Natural killer cell treated with Interleukin-12 subunit alpha and Interleukin-12 subunit beta and Interleukin-15 and Interleukin-18, amount 100 ng/mL, for 72 hours (primary cell): ENCODE measurements around the gene NR1I3. TPM values are rescaled to one million over a fixed set of nuclear protein-coding genes. Genes with fewer than 3 reads are reported as not detected.

Experiments used
- ATAC-seq, 2 donors: fragments of 150-1000 bp; cut with Tn5 transposase in 1 of 2; sonication (Bioruptor Pico), chemical (Tn5 transposase) in 1 of 2; 2 replicates each; pipeline ENCODE4 v1.10.0; 2021
- DNase-seq: peaks from one replicate; pipeline ENCODE4 v3.0.0; 2022; ENCODE audit warnings: low spot score
- H3K27ac Mint-ChIP-seq, 2 donors: 1 replicate in 1 of 2; 2 replicates in 1 of 2; pipeline ENCODE4 v1.8.0; 2022; ENCODE audit warnings: mixed read lengths in 2 of 2, mild to moderate bottlenecking in 1 of 2, moderate library complexity in 1 of 2
- H3K27me3 Mint-ChIP-seq, 2 donors: 1 replicate in 1 of 2; 2 replicates in 1 of 2; pipeline ENCODE4 v1.8.0; 2022; ENCODE audit warnings: mixed read lengths in 2 of 2
- H3K36me3 Mint-ChIP-seq: one replicate; pipeline ENCODE4 v1.8.0; 2022; ENCODE audit warnings: mixed read lengths
- H3K4me1 Mint-ChIP-seq, 2 donors: 1 replicate in 1 of 2; 2 replicates in 1 of 2; pipeline ENCODE4 v1.8.0; 2022; ENCODE audit warnings: low read depth in 2 of 2, mixed read lengths in 2 of 2, mild to moderate bottlenecking in 1 of 2
- H3K4me3 Mint-ChIP-seq: one replicate; pipeline ENCODE4 v1.8.0; 2022; ENCODE audit warnings: mixed read lengths
- H3K9me3 Mint-ChIP-seq: 2 replicates; pipeline ENCODE4 v1.8.0; 2022; ENCODE audit warnings: mixed read lengths
- total RNA-seq, 2 donors: library from RNA; stranded (reverse); gene quantifications; one replicate each; pipeline ENCODE4 v1.2.3, GENCODE V29; 2022

NR1I3 gene
- total RNA-seq, 2 donors from 2014 or later = not detected

DNA sequence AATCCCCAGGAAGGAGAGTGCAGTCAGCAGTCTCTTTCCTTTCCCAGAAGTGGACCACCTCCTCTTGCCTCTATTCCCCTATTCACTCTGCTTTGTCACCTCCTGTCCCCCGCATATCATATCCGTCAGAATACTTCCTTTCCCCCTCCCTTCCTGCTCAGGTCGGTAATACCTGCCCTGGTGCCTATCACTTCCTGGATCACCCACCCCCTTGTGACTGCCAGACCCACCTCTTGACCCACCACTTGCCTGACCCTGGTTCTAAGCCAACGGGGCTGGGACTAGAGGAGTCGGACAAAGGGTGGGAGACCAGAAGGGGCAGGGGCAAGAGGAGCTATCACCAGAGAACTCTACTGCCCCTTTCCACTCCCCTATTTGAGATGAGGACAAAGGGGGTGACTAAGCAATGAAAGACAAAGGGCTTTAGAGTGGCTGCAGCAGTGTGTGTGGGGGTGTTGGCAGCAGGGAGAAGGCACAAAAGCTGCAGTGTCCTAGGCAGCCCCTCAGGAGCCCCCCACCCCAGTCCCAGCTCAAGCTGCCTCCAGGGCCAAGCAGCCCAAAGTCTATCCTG is 37.5 kb downstream of the NR1I3 start:
- Mint-ChIP-seq H3K9me3 (no peaks in the 10 kb centered on the region), H3K27me3 (no peaks in the 10 kb centered on the region), H3K4me3 (peak overlapping the region; percentile 92), H3K27ac (peak overlapping the region; percentile 92 to 96), H3K36me3 (peaks cover 8% of the 10 kb centered on the region), H3K4me1 (peaks cover 57 to 62% of the 10 kb centered on the region in 2 donors)
- peak; percentile 68 for DNase-seq
- ATAC-seq = no peak

- Mint-ChIP-seq H3K9me3 (no peaks in the 10 kb centered on the region), H3K36me3 (peaks cover 7% of the 10 kb centered on the region), H3K4me1 (peaks cover 60 to 66% of the 10 kb centered on the region in 2 donors), H3K27me3 (no peaks in the 10 kb centered on the region), H3K4me3 (peak overlapping the region; percentile 92), H3K27ac (peak overlapping the region; percentile 92 to 96)
- DNase-seq (peak; percentile 54), ATAC-seq (no peak)
These were observed 38.4 kb downstream of the NR1I3 start for GRCh38 chr1:161199506-161200139.

GRCh38 chr1:161198897-161199431 is 39.0 kb downstream of the NR1I3 start, which contains the start of gene ADAMTS4:
Gene ADAMTS4, minus strand, starts transcription at chr1:161199054. Its CDS starts 427 bp downstream, at chr1:161198627.
- H3K27ac Mint-ChIP-seq = peak within 1 kb of the TSS; percentile 92 to 96
- peak within 1 kb of the TSS; percentile 92 for H3K4me3 Mint-ChIP-seq
- peak; percentile 15 for DNase-seq
- H3K36me3 Mint-ChIP-seq = peaks cover under 1% of the 10 kb centered on the region
- no peak for ATAC-seq
- H3K4me1 Mint-ChIP-seq = peaks cover 56 to 64% of the 10 kb centered on the region in 2 donors
- H3K27me3 Mint-ChIP-seq = no peaks in the 10 kb centered on the region
- no peaks in the 10 kb centered on the region for H3K9me3 Mint-ChIP-seq

- peak; percentile 48 for DNase-seq
- Mint-ChIP-seq H3K9me3 (no peaks in the 10 kb centered on the region), H3K27me3 (no peaks in the 10 kb centered on the region), H3K4me1 (peaks cover 52 to 67% of the 10 kb centered on the region in 2 donors), H3K27ac (peak overlapping the region in 1 of 2 donors; percentile 96), H3K36me3 (no peaks in the 10 kb centered on the region), H3K4me3 (no peak overlapping the region)
- ATAC-seq = no peak
These were observed 39.7 kb downstream of the NR1I3 start for GRCh38 chr1:161198194-161198896.

GRCh38 chr1:161197560-161198193 is 40.3 kb downstream of the NR1I3 start:
- H3K27ac Mint-ChIP-seq = peak overlapping the region; percentile 39 to 82
- H3K9me3 Mint-ChIP-seq = no peaks in the 10 kb centered on the region
- ATAC-seq (no peak), DNase-seq (peak; percentile 54)
- H3K36me3 Mint-ChIP-seq = no peaks in the 10 kb centered on the region
- peak overlapping the region; percentile 2 for H3K4me3 Mint-ChIP-seq
- no peaks in the 10 kb centered on the region for H3K27me3 Mint-ChIP-seq
- peaks cover 56 to 74% of the 10 kb centered on the region in 2 donors for H3K4me1 Mint-ChIP-seq

DNA sequence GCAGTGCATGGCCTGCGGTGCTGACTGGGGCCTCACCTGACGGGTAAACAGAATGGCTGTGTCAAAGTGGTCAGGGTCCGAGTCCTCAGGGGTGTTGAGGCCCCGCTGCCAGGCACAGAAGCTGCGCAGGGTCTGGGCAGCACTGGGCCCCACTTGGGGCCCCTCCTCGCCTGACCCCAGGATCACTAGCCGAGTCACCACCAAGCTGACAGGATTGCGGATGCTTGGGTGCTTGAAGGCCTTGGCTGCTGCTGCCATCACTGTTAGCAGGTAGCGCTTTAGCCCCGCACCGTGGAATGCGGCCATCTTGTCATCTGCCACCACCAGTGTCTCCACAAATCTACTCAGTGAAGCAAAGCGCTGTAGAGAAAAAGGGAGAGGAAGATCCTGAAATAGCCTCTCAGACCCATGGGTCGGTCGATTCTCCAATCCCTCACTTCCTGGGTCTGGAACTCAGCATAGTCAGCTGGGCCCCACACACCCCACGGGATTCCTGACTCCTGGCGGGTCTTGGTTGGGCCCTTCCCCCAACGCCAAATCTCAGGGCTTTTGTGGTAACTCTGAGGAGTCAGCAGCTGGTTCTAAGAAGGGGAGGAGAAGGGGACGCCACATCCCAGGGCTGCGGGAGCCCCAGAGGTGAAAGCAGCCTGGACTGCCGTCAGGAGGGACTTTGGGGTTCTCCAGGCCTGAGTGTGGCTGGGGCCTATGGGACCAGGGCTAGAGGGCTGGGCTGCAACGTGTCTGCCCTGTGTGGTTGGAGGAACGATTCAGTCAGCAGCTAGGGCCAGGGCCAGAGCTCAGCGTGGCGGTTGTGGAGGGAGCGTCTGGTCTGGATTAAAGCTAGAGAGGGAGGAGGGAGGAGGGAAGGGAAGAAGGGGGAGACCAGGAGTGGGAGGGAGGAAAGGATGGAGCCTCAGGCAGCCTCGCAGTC is 41.2 kb downstream of the NR1I3 start:
- ATAC-seq = no peak
- peaks cover 62 to 75% of the 10 kb centered on the region in 2 donors for H3K4me1 Mint-ChIP-seq
- DNase-seq = no peak

GRCh38 chr1:161196111-161196510 is 41.9 kb downstream of the NR1I3 start:
- Mint-ChIP-seq H3K4me1 (peaks cover 55 to 70% of the 10 kb centered on the region in 2 donors), H3K4me3 (peak overlapping the region; percentile 42), H3K27ac (peak overlapping the region; percentile 78 to 82), H3K36me3 (no peaks in the 10 kb centered on the region), H3K27me3 (no peaks in the 10 kb centered on the region), H3K9me3 (no peaks in the 10 kb centered on the region)
- ATAC-seq = no peak
- DNase-seq = no peak

More for the DNA sequence above, 41.2 kb downstream of the NR1I3 start:
- Mint-ChIP-seq H3K9me3 (no peaks in the 10 kb centered on the region), H3K27ac (peak overlapping the region; percentile 78 to 82), H3K36me3 (no peaks in the 10 kb centered on the region), H3K4me3 (peak overlapping the region; percentile 2), H3K27me3 (no peaks in the 10 kb centered on the region)

- ATAC-seq (peak; percentile 51 to 62), DNase-seq (no peak)
- H3K27ac Mint-ChIP-seq = peak overlapping the region; percentile 78 to 82
- H3K27me3 Mint-ChIP-seq = no peaks in the 10 kb centered on the region
- no peaks in the 10 kb centered on the region for H3K9me3 Mint-ChIP-seq
- peaks cover 46 to 64% of the 10 kb centered on the region in 2 donors for H3K4me1 Mint-ChIP-seq
- H3K4me3 Mint-ChIP-seq = peak overlapping the region; percentile 42
- no peaks in the 10 kb centered on the region for H3K36me3 Mint-ChIP-seq
These were observed 42.8 kb downstream of the NR1I3 start for GRCh38 chr1:161195171-161195570.

- peak overlapping the region in 1 of 2 donors; percentile 82 for H3K27ac Mint-ChIP-seq
- no peaks in the 10 kb centered on the region for H3K9me3 Mint-ChIP-seq
- peaks cover 32 to 58% of the 10 kb centered on the region in 2 donors for H3K4me1 Mint-ChIP-seq
These were observed 44.3 kb downstream of the NR1I3 start for GRCh38 chr1:161193561-161194235.

DNA sequence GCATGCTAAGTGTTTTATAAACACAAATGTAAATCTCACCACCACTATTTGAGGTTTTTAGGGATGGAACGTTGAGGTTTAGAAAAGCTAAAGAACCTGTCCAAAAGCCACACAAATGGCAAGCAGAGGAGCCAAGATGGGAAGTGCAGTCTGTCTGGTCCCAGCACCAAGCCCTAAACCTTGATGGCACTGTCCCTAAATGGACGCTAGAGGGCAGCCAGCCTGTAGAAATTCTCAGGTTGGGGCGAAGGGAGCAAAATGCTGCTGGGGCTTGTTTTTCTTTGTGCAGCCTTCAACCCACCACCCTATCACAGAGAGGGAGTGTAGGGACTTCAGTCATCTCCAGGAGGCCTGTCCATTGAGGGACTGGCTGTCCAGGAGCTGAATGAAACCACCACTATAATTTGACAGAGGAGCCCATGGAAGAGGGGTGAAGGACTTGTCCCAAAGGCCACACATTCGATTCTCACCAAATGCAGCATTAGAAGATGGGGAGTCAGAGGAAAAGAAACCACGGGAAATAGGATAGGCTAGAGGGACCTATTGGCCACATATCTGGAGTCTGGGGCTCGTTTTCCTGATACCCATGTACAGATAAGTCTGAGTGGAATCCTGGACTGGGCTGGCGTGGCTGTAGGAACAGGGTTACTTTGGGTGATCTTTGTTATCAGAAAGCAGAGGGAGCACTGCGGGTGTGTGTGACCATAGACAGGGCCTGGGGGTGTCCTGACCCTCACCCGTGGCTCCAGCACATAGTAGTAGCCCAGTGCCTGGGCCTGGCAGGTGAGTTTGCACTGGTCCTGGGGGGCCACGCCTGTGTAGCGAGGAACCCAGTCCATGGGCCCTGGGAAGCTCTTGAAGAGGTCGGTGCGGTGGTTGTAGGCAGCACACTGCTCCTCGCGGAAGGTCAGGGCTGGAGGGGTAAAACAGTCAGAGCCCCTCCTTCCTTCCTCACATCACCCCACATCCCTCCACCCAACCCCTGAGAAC is 45.2 kb downstream of the NR1I3 start:
- H3K9me3 Mint-ChIP-seq = no peaks in the 10 kb centered on the region
- peaks cover 33 to 61% of the 10 kb centered on the region in 2 donors for H3K4me1 Mint-ChIP-seq
- ATAC-seq = peak; percentile 76 to 78
- DNase-seq = peak; percentile 74
- H3K27ac Mint-ChIP-seq = peak overlapping the region; percentile 67 to 82
- H3K27me3 Mint-ChIP-seq = no peaks in the 10 kb centered on the region
- H3K4me3 Mint-ChIP-seq = no peak overlapping the region
- no peaks in the 10 kb centered on the region for H3K36me3 Mint-ChIP-seq

More at GRCh38 chr1:161193561-161194235, 44.3 kb downstream of the NR1I3 start:
- H3K27me3 Mint-ChIP-seq = no peaks in the 10 kb centered on the region
- H3K4me3 Mint-ChIP-seq = no peak overlapping the region
- no peaks in the 10 kb centered on the region for H3K36me3 Mint-ChIP-seq
- ATAC-seq (no peak), DNase-seq (no peak)

GRCh38 chr1:161191971-161192370 is 46.0 kb downstream of the NR1I3 start:
- DNase-seq (no peak), ATAC-seq (no peak)
- Mint-ChIP-seq H3K4me3 (no peak overlapping the region), H3K27ac (peak overlapping the region; percentile 67 to 82), H3K36me3 (no peaks in the 10 kb centered on the region), H3K9me3 (no peaks in the 10 kb centered on the region), H3K27me3 (no peaks in the 10 kb centered on the region), H3K4me1 (peaks cover 41 to 61% of the 10 kb centered on the region in 2 donors)
